Heart right ventricle (tissue), 16 donors: ENCODE results near the gene SPSB2. TPM values are rescaled to one million over a fixed set of nuclear protein-coding genes. Genes with fewer than 3 reads are reported as not detected.

Experiments
- ATAC-seq, 8 donors: fragments of 200-7000 bp; cut with Tn5 transposase; one replicate each; pipeline ENCODE4 v1.9.1; 2020; ENCODE audit warnings: mild to moderate bottlenecking in 8 of 8, moderate library complexity in 8 of 8, moderate number of reproducible peaks in 1 of 8
- DNase-seq, 2 donors: peaks; one replicate each; pipeline ENCODE4 v3.0.0-alpha.2; 2020
- H3K27ac ChIP-seq, 10 donors: fragments of 200-600 bp; sonication (generic) in 2 of 10; one replicate each; pipeline versions ENCODE4 v1.5.0 to v1.8.0; 2020 to 2022; ENCODE audit warnings: mild to moderate bottlenecking in 3 of 10
- H3K27me3 ChIP-seq, 7 donors: fragments of 200-600 bp; one replicate each; pipeline ENCODE4 v1.8.0; 2021 to 2022; ENCODE audit warnings: mild to moderate bottlenecking in 2 of 7
- H3K36me3 ChIP-seq, 9 donors: fragments of 200-600 bp; sonication (generic) in 1 of 9; one replicate each; pipeline versions ENCODE4 v1.5.0 to v1.8.0; 2020 to 2022; ENCODE audit warnings: mild to moderate bottlenecking in 2 of 9
- H3K4me1 ChIP-seq, 9 donors: fragments of 200-600 bp; sonication (generic) in 1 of 9; one replicate each; pipeline versions ENCODE4 v1.5.0 to v1.8.0; 2020 to 2022; ENCODE audit warnings: mild to moderate bottlenecking in 4 of 9
- H3K4me3 ChIP-seq, 10 donors: fragments of 200-600 bp; sonication (generic) in 2 of 10; one replicate each; pipeline versions ENCODE4 v1.5.0 to v1.8.0; 2020 to 2022; ENCODE audit warnings: mild to moderate bottlenecking in 7 of 10, moderate library complexity in 2 of 10
- H3K9me3 ChIP-seq, 11 donors: fragments of 200-600 bp in 10 of 11; sonication (generic) in 2 of 11; one replicate each; pipeline versions ENCODE4 v1.5.0 to v1.8.0; 2013 to 2022; ENCODE audit warnings: mild to moderate bottlenecking in 2 of 11, control low read depth in 1 of 11, moderate library complexity in 1 of 11
- CTCF ChIP-seq, 9 donors: fragments of 200-600 bp; sonication (generic) in 2 of 9; IDR thresholded peaks; one replicate each; pipeline versions ENCODE4 v1.5.0 to v1.8.0; 2021 to 2022; ENCODE audit warnings: antibody characterized with exemption in 9 of 9, mild to moderate bottlenecking in 5 of 9, moderate library complexity in 1 of 9
- WGBS, 2 donors: extraction: QIAGEN DNeasy Blood & Tissue Kit; methylation state at CpG; one replicate each; pipeline ENCODE4 v1.1.7; 2013; ENCODE audit warnings: inconsistent platforms in 1 of 2; 5-methylcytosine and 5-hydroxymethylcytosine counted together
- intact Hi-C, 10 donors: fragments of 100-400 bp; cut with DNase I; formaldehyde crosslinking; loops; one replicate each; pipeline versions ENCODE4 v1.11.1 to v1.14.2; 2022
- polyA plus RNA-seq, 2 donors: library from polyadenylated mRNA; stranded (reverse); fragments of 200-250 nt; gene quantifications; one replicate each; pipeline ENCODE4 v1.2.3, GENCODE V29; 2013
- total RNA-seq, 10 donors: library from RNA; stranded (reverse); fragmentation: NEBNext Ultra II Directional in 3 of 10; extraction: Animal tissue kit (Norgen Biotek cat#: 25700) in 3 of 10; gene quantifications; one replicate each; pipeline versions ENCODE4 v1.2.1 to v1.2.4, GENCODE V29; 2021 to 2023
- donor health status: Arrhythmogenic right ventricular cardiomyopathy.
- donor health status: ischemic (EF 13 %, LVEDD 7.1; RV severe dilation, severe dysfunction).
- donor health status: healthy with polysubstance abuse.
- donor health status: DM: no; HTN: yes; CAD: no.
- donor health status: DM: no; HTN: no; CAD: no.
- donor health status: ischemic (EF 25% LVEDD 6.9; RV normal size, moderate dysfunction).
- donor health status: ischemic (EF 25% LVEDD 5.7; RV mildly dilated, moderate dysfunction).
- donor health status: healthy.
- donor health status: DM: yes; HTN: yes; CAD: no.
- donor health status: Ischemic cardiomyopathy.
- donor health status: ischemic (EF 35%, LVEDD 5.7; RV mildly dilated, moderate dysfunction).
- donor health status: nonischemic (EF 11% LVEDD 7.7; RV severe dilation, severe dysfunction).
- donor health status: DM: yes; HTN: yes; CAD: no.
- donor health status: PGD.
- donor health status: ischemic (EF 29% LVEDD 5.4; RV normal size, mild dysfunction).
- donor health status: nonischemic (EF 23%, LVEDD 6.1; RV moderate dilation, normal function).

The SPSB2 gene
- total and polyA plus RNA-seq, 12 donors, result 2.0 to 5.6 (median 3.4) TPM

DNA sequence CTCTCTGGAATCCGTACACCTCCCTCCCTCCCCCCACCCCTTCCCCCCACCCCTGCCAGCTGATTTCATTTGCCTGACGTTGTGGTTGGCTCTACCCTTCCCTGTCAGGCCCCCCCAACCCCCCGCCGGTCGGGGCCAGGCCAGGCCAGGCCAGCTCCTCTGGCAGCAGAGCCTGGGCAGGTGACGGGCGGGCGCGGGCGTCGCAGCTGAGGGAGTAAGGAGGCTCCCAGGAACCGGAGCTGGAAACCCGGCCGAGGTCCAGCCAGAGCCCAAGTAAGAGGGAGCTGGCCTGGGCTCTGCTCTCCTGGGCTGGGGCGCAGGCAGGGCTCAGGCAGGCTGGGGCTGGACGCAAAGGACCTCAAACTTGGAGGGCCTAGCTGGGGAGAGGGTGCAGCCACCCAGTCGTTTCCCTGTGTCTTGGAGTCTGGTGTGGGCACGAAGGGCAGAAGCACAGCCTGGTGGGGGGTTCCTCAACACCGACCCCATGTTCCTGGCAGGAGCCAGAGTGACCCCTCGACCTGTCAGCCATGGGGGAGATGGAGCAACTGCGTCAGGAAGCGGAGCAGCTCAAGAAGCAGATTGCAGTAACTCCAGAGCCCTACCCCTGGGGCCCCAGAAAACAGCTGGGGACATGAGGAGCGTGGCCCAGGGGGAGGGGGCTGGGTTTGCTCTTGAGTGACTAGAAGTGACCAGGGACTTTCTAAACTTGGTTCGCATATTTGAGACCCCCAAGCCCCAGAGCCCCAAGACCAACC lies 32.2 kb downstream of the SPSB2 start, which contains the start of gene GNB3:
Gene GNB3, plus strand, starts transcription at position 165 of the 755 bp plus-strand sequence. Its CDS starts 363 bp downstream, at position 528.
- no peak within 1 kb of the TSS for H3K4me3 ChIP-seq
- ATAC-seq (peak; percentile 41 to 84 (median 71)), DNase-seq (peak in 1 of 2 donors; percentile 59)
- H3K4me1 ChIP-seq, result peaks cover 0 to 32% (median 0%) of the 10 kb centered on the region in 9 donors
- H3K27me3 ChIP-seq, result no peaks in the 10 kb centered on the region
- intact Hi-C loops, result no loop called here
- no peaks in the 10 kb centered on the region for H3K9me3 ChIP-seq
- H3K27ac ChIP-seq, result peak within 1 kb of the TSS in 4 of 10 donors; percentile 46 to 71 (median 66)
- H3K36me3 ChIP-seq, result peaks cover 0 to 86% (median 34%) of the 10 kb centered on the region in 9 donors
- WGBS, 2 donors, result 56 to 66% methylated on average over 24 of the region's 24 CpGs
- no peak for TF ChIP-seq CTCF (IDR thresholded peaks at IDR 0.05)

GRCh38 chr12:6840330-6840729 lies 32.8 kb downstream of the SPSB2 start:
- TF ChIP-seq CTCF (IDR thresholded peaks at IDR 0.05), result no peak
- Histone ChIP-seq H3K36me3 (peaks cover 0 to 83% (median 30%) of the 10 kb centered on the region in 9 donors), H3K27ac (peak overlapping the region in 3 of 10 donors; percentile 56 to 67 (median 56)), H3K27me3 (no peaks in the 10 kb centered on the region), H3K4me3 (no peak overlapping the region), H3K4me1 (peaks cover 0 to 38% (median 0%) of the 10 kb centered on the region in 9 donors), H3K9me3 (no peaks in the 10 kb centered on the region)
- ATAC-seq (peak in 5 of 8 donors; percentile 1 to 20 (median 7)), DNase-seq (no peak)
- intact Hi-C loops, result no loop called here
- WGBS, 2 donors, result 42 to 47% methylated on average over 1 of the region's 1 CpG

DNA sequence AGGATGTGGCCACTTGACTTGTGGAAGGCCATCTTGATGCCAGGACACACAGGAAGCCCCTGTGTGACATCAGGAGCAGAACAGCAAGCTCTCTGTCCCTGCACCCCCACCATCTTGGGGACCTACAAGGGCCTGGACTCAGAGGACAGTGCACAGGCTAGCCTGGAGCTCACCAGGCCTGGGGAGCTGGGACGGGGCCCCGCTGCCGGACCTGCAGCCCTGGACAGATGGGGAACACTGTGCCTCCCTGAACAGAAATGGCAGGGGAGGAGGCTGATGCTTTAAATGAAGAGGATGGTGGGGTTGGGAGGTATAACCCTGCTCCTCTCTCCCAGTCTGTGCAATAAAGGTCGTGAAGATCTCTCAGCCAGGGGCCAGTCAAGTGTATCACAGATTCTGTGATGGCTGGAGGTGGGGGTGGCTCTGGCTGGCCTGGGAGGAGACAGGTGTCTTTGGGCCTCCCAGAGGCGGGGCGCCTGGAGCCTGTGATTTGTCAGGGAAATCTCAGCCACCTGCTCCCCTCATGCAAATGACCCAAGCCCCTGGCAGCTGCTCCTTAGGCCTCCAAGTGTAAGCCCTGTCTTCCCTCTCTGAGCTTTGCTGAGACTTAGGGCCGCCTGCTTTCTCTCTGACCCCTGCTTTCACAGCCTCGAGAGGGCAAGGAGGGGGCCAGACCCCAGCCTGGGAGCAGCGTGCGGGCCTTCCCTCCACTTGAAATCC lies 33.5 kb downstream of the SPSB2 start:
- 82 to 87% methylated on average over 10 of the region's 10 CpGs for WGBS, 2 donors
- Histone ChIP-seq H3K27me3 (no peaks in the 10 kb centered on the region), H3K4me3 (no peak overlapping the region), H3K4me1 (peaks cover 0 to 45% (median 6%) of the 10 kb centered on the region in 9 donors), H3K9me3 (no peaks in the 10 kb centered on the region), H3K27ac (peak overlapping the region in 2 of 10 donors; percentile 56 to 67), H3K36me3 (peaks cover 0 to 82% (median 23%) of the 10 kb centered on the region in 9 donors)
- no peak for DNase-seq
- intact Hi-C loops, result no loop called here
- TF ChIP-seq CTCF (IDR thresholded peaks at IDR 0.05), result no peak
- peak in 2 of 8 donors; percentile 1 for ATAC-seq

GRCh38 chr12:6838854-6839253 lies 34.2 kb downstream of the SPSB2 start:
- H3K36me3 ChIP-seq, result peaks cover 0 to 82% (median 20%) of the 10 kb centered on the region in 9 donors
- peak in 1 of 8 donors; percentile 3 for ATAC-seq
- WGBS, 2 donors, result 93 to 95% methylated on average over 16 of the region's 16 CpGs

More at GRCh38 chr12:6838854-6839253, 34.2 kb downstream of the SPSB2 start:
- H3K4me3 ChIP-seq, result no peak overlapping the region
- H3K4me1 ChIP-seq, result peaks cover 0 to 51% (median 6%) of the 10 kb centered on the region in 9 donors
- no peak overlapping the region for H3K27ac ChIP-seq
- intact Hi-C loops, result no loop called here
- no peaks in the 10 kb centered on the region for H3K9me3 ChIP-seq
- TF ChIP-seq CTCF (IDR thresholded peaks at IDR 0.05), result no peak
- no peak for DNase-seq
- no peaks in the 10 kb centered on the region for H3K27me3 ChIP-seq
